Gastrocnemius medialis (tissue), 4 donors: ENCODE data around the gene ST14. TPM values are rescaled to one million over a fixed set of nuclear protein-coding genes. Genes with fewer than 3 reads are reported as not detected.

Experiments used
- ATAC-seq, 2 donors: fragments of 150-250 bp; one replicate each; pipeline ENCODE4 v1.9.1; 2016
- DNase-seq, 2 donors: peaks; one replicate each; pipeline ENCODE4 v3.0.0-alpha.2; 2019
- H3K27ac ChIP-seq, 4 donors: fragments of 200-600 bp; sonication (generic); 1 replicate in 1 of 4; 2 replicates in 3 of 4; pipeline ENCODE4 v1.5.1; 2016 to 2018; ENCODE audit warnings: mild to moderate bottlenecking in 2 of 4, moderate library complexity in 1 of 4
- H3K27me3 ChIP-seq, 3 donors: fragments of 200-600 bp; sonication (generic) in 2 of 3; 1 replicate in 1 of 3; 2 replicates in 2 of 3; pipeline versions ENCODE4 v1.5.1 to v1.6.0; 2016 to 2019; ENCODE audit warnings: mild to moderate bottlenecking in 1 of 3, moderate library complexity in 1 of 3
- H3K36me3 ChIP-seq, 2 donors: fragments of 200-600 bp; sonication (generic) in 1 of 2; one replicate each; pipeline ENCODE4 v1.5.1; 2017 to 2018
- H3K4me1 ChIP-seq, 2 donors: fragments of 200-600 bp; sonication (generic) in 1 of 2; one replicate each; pipeline ENCODE4 v1.5.1; 2016 to 2017; ENCODE audit warnings: mild to moderate bottlenecking in 2 of 2
- H3K4me3 ChIP-seq, 4 donors: fragments of 200-600 bp; sonication (generic) in 3 of 4; 1 replicate in 1 of 4; 2 replicates in 3 of 4; pipeline ENCODE4 v1.5.1; 2016 to 2019; ENCODE audit warnings: mild to moderate bottlenecking in 2 of 4
- H3K9me3 ChIP-seq, 3 donors: fragments of 200-600 bp; sonication (generic) in 2 of 3; 1 replicate in 1 of 3; 2 replicates in 2 of 3; pipeline ENCODE4 v1.5.1; 2016 to 2019
- CTCF ChIP-seq, 5 experiments: fragments of 450-650 bp in 3 of 5; fragments of 200-600 bp in 2 of 5; sonication (generic) in 2 of 5; IDR thresholded peaks in 4 of 5; conservative IDR thresholded peaks in 1 of 5; 1 replicate in 4 of 5; 2 replicates in 1 of 5; pipeline ENCODE4 v1.5.1; 2016 to 2019; ENCODE audit warnings: antibody characterized with exemption in 5 of 5, mild to moderate bottlenecking in 3 of 5, moderate library complexity in 3 of 5
- POLR2A ChIP-seq, 2 donors: fragments of 450-650 bp; IDR thresholded peaks; one replicate each; pipeline ENCODE4 v1.6.1; 2017; ENCODE audit warnings: antibody characterized with exemption in 2 of 2, mild to moderate bottlenecking in 2 of 2, moderate library complexity in 2 of 2
- in situ Hi-C, 4 donors: fragments of 200-750 bp; cut with MboI; loops; one replicate each; pipeline versions ENCODE4 v1.15.0 to v1.8.0; 2017; ENCODE audit warnings: low sequenced_read_pairs in 4 of 4
- intact Hi-C: fragments of 100-400 bp; cut with DNase I; formaldehyde crosslinking; loops from one replicate; pipeline ENCODE4 v1.15.1; 2023; ENCODE audit warnings: low total_unique reads
- total RNA-seq, 4 donors: library from RNA; depleted of rRNA; stranded (reverse); fragments of >200 nt; gene quantifications; one replicate each; pipeline versions ENCODE4 v1.1.0 to v1.2.3, GENCODE V29; 2016

The ST14 gene
- total RNA-seq, 4 donors from 2014 or later, result 0.20 to 2.2 (median 1.3) TPM

GRCh38 chr11:130199792-130200191 lies 40.2 kb downstream of the ST14 start:
- no peaks in the 10 kb centered on the region for H3K9me3 ChIP-seq
- H3K36me3 ChIP-seq, result no peaks in the 10 kb centered on the region
- TF ChIP-seq POLR2A (IDR thresholded peaks at IDR 0.05) (no peak), CTCF (IDR thresholded peaks at IDR 0.05 in 4 of 5, conservative IDR thresholded peaks at IDR 0.05 in 1 of 5) (no peak)
- intact Hi-C loops (no loop called here), in situ Hi-C loops (loop anchor here (10.0 to 25.0 kb wide), 4 partner anchors 188 to 688 kb away; partner anchors contain the start of gene ADAMTS8 (in 1 of the 4))
- no peak for ATAC-seq
- no peak for DNase-seq
- no peaks in the 10 kb centered on the region for H3K27me3 ChIP-seq
- no peaks in the 10 kb centered on the region for H3K4me1 ChIP-seq
- H3K27ac ChIP-seq, result no peak overlapping the region
- H3K4me3 ChIP-seq, result no peak overlapping the region

GRCh38 chr11:130201026-130201425 lies 41.4 kb downstream of the ST14 start:
- Histone ChIP-seq H3K9me3 (no peaks in the 10 kb centered on the region), H3K36me3 (no peaks in the 10 kb centered on the region), H3K27me3 (no peaks in the 10 kb centered on the region), H3K27ac (no peak overlapping the region), H3K4me1 (no peaks in the 10 kb centered on the region), H3K4me3 (no peak overlapping the region)
- ATAC-seq (no peak), DNase-seq (no peak)
- TF ChIP-seq POLR2A (IDR thresholded peaks at IDR 0.05) (no peak), CTCF (IDR thresholded peaks at IDR 0.05 in 4 of 5, conservative IDR thresholded peaks at IDR 0.05 in 1 of 5) (no peak)
- intact Hi-C loops (no loop called here), in situ Hi-C loops (loop anchor here (10.0 to 25.0 kb wide), 4 partner anchors 186 to 686 kb away; partner anchors contain the start of gene ADAMTS8 (in 1 of the 4))

GRCh38 chr11:130202009-130202817 lies 42.6 kb downstream of the ST14 start:
- Histone ChIP-seq H3K9me3 (no peaks in the 10 kb centered on the region), H3K27me3 (no peaks in the 10 kb centered on the region), H3K36me3 (no peaks in the 10 kb centered on the region), H3K4me3 (no peak overlapping the region), H3K4me1 (no peaks in the 10 kb centered on the region), H3K27ac (no peak overlapping the region)
- DNase-seq, result no peak
- intact Hi-C loops, result no loop called here
- ATAC-seq, result no peak
- in situ Hi-C loops, result loop anchor here (10.0 to 25.0 kb wide), 4 partner anchors 185 to 685 kb away; partner anchors contain the start of gene ADAMTS8 (in 1 of the 4)
- TF ChIP-seq POLR2A (IDR thresholded peaks at IDR 0.05) (no peak), CTCF (IDR thresholded peaks at IDR 0.05 in 4 of 5, conservative IDR thresholded peaks at IDR 0.05 in 1 of 5) (no peak)

- intact Hi-C loops, result no loop called here
- H3K9me3 ChIP-seq, result no peaks in the 10 kb centered on the region
- H3K27me3 ChIP-seq, result no peaks in the 10 kb centered on the region
- no peak for DNase-seq
- in situ Hi-C loops, result loop anchor here (10.0 to 25.0 kb wide), 4 partner anchors 184 to 684 kb away; partner anchors contain the start of gene ADAMTS8 (in 1 of the 4)
- no peak for ATAC-seq
- no peak overlapping the region for H3K27ac ChIP-seq
- no peak overlapping the region for H3K4me3 ChIP-seq
- H3K4me1 ChIP-seq, result no peaks in the 10 kb centered on the region
- H3K36me3 ChIP-seq, result no peaks in the 10 kb centered on the region
- no peak for TF ChIP-seq CTCF (IDR thresholded peaks at IDR 0.05 in 4 of 5, conservative IDR thresholded peaks at IDR 0.05 in 1 of 5)
- TF ChIP-seq POLR2A (IDR thresholded peaks at IDR 0.05), result no peak
These were observed 43.5 kb downstream of the ST14 start for GRCh38 chr11:130202818-130203689.
